Calu3 (cell line): Measurements from ENCODE around the gene ZNF335. TPM values are rescaled to one million over a fixed set of nuclear protein-coding genes. Genes with fewer than 3 reads are reported as not detected.

Experiments
- BruUV-seq: library from RNA; stranded (reverse); fragments of 400-500 nt; replicated peaks from 2 replicates; lab custom pipeline; 2021; lab: Mats Ljungman, UMichigan
- CTCF ChIA-PET: fragments of 300-600 bp; sonication (Branson Sonifier 250); formaldehyde crosslinking; loops from one replicate; lab custom pipeline; 2022; ENCODE audit warnings: antibody characterized with exemption; lab: Charles Lee
- DNase-seq: peaks from one replicate; pipeline ENCODE4 v3.0.0; 2022
- H3K27ac Mint-ChIP-seq: one replicate; pipeline ENCODE4 v1.8.0; 2022; ENCODE audit warnings: mixed read lengths; ENCODE audit not compliant: unreplicated experiment
- H3K27me3 Mint-ChIP-seq: one replicate; pipeline ENCODE4 v1.8.0; 2022; ENCODE audit warnings: mixed read lengths; ENCODE audit not compliant: unreplicated experiment
- H3K36me3 Mint-ChIP-seq: one replicate; pipeline ENCODE4 v1.8.0; 2022; ENCODE audit warnings: mild to moderate bottlenecking, moderate library complexity, mixed read lengths; ENCODE audit not compliant: insufficient read depth, unreplicated experiment
- H3K4me1 Mint-ChIP-seq: one replicate; pipeline ENCODE4 v1.8.0; 2022; ENCODE audit warnings: mild to moderate bottlenecking, low read depth, mixed read lengths; ENCODE audit not compliant: unreplicated experiment
- H3K4me3 Mint-ChIP-seq: one replicate; pipeline ENCODE4 v1.8.0; 2022; ENCODE audit warnings: mild to moderate bottlenecking, low read depth, moderate library complexity, mixed read lengths; ENCODE audit not compliant: unreplicated experiment
- H3K9me3 Mint-ChIP-seq: one replicate; pipeline ENCODE4 v1.8.0; 2022; ENCODE audit warnings: low read depth, mixed read lengths; ENCODE audit not compliant: unreplicated experiment
- intact Hi-C: fragments of 100-400 bp; cut with micrococcal nuclease; formaldehyde crosslinking; loops from one replicate; pipeline ENCODE4 v1.10.0; 2022; ENCODE audit not compliant: unreplicated experiment
- total RNA-seq: library from RNA; stranded (reverse); gene quantifications from 2 replicates; pipeline ENCODE4 v1.2.3, GENCODE V29; 2022
- TF ChIP-seq, protein P1 (sequence below): fragments of 200-600 bp; IDR thresholded peaks from one replicate; pipeline ENCODE4 v1.8.0; 2022; ENCODE audit warnings: antibody characterized with exemption; ENCODE audit not compliant: unreplicated experiment

Gene ZNF335
- total RNA-seq, 1 experiment from 2014 or later = 31.9 TPM

DNA sequence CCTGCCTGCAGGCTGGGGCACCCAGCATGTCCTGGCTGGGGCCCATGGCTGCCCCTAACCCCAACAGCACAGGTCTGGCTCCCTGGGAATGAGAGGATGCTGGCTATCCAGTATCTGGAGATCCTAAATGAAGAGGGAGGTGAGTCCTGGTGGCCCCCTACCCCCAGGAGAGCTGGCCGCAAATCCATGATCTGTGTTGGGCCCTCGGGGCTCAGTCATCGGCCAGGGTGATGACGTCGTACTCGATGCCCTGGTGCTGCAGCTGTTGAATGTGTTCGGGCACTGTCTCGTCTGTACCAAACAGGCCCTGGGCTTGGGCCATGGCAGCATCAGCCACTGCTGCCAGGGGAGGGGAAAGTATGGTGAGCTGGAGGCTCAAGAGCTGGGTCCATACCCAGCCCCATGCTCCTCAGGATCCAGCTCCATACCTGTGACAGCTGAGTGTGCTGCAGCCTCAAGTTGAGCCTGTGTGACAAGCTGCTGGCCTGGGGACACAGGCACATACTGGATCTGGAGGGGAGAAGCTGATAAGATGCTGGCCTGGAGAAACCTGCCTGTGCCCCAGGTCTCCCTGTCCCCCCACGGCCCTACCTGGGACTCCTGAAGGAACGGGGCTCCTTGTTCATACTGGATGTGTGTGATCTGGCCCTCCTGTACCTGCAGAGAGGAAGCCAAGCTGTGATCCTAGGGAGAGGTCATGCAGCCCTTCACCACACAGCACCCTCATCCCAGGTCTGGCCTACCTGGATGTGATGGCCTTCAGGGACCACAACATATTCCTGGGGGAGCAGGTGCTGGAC is 23.1 kb downstream of the ZNF335 start:
- Mint-ChIP-seq H3K4me1 (no peaks in the 10 kb centered on the region), H3K27ac (peak overlapping the region; percentile 56), H3K9me3 (no peaks in the 10 kb centered on the region), H3K36me3 (peaks cover 84% of the 10 kb centered on the region), H3K4me3 (no peak overlapping the region), H3K27me3 (no peaks in the 10 kb centered on the region)
- CTCF ChIA-PET = interaction anchor here (0.9 to 1.5 kb wide), 2 partner anchors 16 to 21 kb away, joined by 3 to 6 read pairs; no protein-coding TSS in a partner anchor
- TSS peak; percentile 18 for BruUV-seq
- TF ChIP-seq, protein P1, sequence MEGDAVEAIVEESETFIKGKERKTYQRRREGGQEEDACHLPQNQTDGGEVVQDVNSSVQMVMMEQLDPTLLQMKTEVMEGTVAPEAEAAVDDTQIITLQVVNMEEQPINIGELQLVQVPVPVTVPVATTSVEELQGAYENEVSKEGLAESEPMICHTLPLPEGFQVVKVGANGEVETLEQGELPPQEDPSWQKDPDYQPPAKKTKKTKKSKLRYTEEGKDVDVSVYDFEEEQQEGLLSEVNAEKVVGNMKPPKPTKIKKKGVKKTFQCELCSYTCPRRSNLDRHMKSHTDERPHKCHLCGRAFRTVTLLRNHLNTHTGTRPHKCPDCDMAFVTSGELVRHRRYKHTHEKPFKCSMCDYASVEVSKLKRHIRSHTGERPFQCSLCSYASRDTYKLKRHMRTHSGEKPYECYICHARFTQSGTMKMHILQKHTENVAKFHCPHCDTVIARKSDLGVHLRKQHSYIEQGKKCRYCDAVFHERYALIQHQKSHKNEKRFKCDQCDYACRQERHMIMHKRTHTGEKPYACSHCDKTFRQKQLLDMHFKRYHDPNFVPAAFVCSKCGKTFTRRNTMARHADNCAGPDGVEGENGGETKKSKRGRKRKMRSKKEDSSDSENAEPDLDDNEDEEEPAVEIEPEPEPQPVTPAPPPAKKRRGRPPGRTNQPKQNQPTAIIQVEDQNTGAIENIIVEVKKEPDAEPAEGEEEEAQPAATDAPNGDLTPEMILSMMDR = no peak
- DNase-seq = no peak
- intact Hi-C loops = no loop called here

DNA sequence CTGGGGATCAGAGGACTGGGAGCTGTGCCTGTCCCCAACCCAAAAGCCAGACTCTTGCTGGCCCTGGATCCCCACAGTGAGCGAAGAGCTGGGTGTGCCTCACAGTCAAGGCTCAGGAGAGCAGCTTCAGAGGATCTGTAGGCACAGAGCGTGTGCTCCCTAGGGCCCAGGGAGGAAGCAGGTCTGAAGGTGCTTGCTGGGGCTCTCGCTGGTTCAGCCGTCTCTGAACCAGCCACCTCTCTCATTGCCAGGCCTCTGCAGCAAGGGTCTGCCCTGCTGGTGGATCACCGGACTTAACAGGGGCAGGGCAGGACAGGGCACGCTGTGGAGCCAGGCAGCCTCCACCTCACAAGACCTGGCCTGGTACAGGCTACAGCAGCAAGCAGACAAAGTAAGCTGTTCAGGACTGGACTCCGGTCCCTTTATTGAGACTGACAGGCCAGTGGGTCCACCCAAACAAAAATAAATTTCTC is 23.7 kb downstream of the ZNF335 start:
- no peak overlapping the region for H3K4me3 Mint-ChIP-seq
- H3K27ac Mint-ChIP-seq = no peak overlapping the region
- peaks cover 87% of the 10 kb centered on the region for H3K36me3 Mint-ChIP-seq
- CTCF ChIA-PET = interaction anchor here (0.9 to 1.5 kb wide), 2 partner anchors 17 to 21 kb away, joined by 3 to 6 read pairs; no protein-coding TSS in a partner anchor
- H3K27me3 Mint-ChIP-seq = no peaks in the 10 kb centered on the region
- intact Hi-C loops = no loop called here
- H3K9me3 Mint-ChIP-seq = no peaks in the 10 kb centered on the region
- TF ChIP-seq, protein P1 = no peak
- BruUV-seq = no TSS peak
- H3K4me1 Mint-ChIP-seq = no peaks in the 10 kb centered on the region
- no peak for DNase-seq

DNA sequence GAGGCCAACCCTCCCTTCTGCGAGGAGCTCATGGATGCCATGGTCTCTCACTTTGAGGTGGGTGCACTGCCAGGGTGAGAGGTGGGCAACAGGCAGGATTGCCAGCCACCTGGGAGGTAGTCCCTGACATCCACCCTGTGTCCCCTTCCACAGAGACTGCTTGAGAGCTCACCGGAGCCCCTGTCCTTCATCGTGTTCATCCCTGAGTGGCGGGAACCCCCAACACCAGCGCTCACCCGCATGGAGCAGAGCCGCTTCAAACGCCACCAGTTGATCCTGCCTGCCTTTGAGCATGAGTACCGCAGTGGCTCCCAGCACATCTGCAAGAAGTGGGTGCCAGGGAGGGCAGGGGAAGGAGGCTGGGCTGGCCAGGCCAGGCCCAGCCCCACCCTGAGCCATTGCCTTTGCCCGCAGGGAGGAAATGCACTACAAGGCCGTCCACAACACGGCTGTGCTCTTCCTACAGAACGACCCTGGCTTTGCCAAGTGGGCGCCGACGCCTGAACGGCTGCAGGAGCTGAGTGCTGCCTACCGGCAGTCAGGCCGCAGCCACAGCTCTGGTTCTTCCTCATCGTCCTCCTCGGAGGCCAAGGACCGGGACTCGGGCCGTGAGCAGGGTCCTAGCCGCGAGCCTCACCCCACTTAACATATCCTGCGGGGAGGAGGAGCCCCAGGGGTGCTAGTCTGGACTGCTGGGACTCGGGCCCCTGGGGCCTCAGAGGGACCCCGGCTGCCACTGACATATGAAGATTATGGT is 24.7 kb downstream of the ZNF335 start:
- TF ChIP-seq, protein P1 = no peak
- Mint-ChIP-seq H3K9me3 (no peaks in the 10 kb centered on the region), H3K36me3 (peaks cover 95% of the 10 kb centered on the region), H3K27me3 (no peaks in the 10 kb centered on the region), H3K4me1 (no peaks in the 10 kb centered on the region), H3K4me3 (no peak overlapping the region), H3K27ac (no peak overlapping the region)
- CTCF ChIA-PET = interaction anchor here (1.1 kb wide), 1 partner anchor 14 kb away, joined by 3 read pairs; no protein-coding TSS in a partner anchor
- no TSS peak for BruUV-seq
- intact Hi-C loops = no loop called here
- DNase-seq = no peak

DNA sequence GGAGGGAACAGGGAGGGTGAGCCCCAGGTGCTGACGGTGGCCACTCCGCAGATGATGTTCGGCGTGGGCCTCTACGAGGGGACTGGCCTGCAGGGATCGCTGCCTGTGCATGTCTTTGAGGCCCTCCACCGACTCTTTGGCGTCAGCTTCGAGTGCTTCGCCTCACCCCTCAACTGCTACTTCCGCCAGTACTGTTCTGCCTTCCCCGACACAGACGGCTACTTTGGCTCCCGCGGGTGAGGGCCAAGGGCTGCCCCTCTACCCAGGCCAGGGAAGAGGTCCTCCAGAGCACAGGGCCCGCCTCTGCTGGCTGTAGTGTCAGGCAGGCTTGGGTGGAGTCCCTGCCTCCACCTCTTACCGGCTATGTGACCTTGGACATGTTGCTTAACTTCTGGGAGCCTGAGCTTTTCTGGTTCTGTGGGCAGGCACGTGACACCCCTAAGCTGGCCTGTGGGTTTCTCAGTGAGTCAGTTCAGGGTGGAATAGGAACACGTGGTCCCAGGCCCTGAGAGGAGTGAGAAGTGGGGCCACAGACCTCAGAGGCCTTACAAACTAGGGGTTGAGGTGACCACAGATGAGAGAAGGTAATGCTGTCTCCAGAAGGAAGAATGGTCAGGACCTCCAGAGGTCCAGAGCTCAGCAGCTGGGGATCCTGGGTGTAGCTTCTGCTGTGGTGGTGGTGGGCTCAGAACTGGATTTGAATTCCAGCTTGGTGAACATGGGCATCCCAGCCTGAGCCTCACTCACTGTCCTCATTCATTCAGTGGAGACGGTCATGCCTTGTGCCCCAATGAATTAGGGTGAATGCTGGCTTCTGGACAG is 25.6 kb downstream of the ZNF335 start:
- CTCF ChIA-PET = interaction anchor here (1.1 kb wide), 1 partner anchor 13 kb away, joined by 3 read pairs; no protein-coding TSS in a partner anchor
- DNase-seq = no peak
- Mint-ChIP-seq H3K9me3 (no peaks in the 10 kb centered on the region), H3K4me3 (no peak overlapping the region), H3K27me3 (no peaks in the 10 kb centered on the region), H3K4me1 (no peaks in the 10 kb centered on the region), H3K36me3 (peaks cover 94% of the 10 kb centered on the region), H3K27ac (no peak overlapping the region)
- TF ChIP-seq, protein P1 = no peak
- BruUV-seq = no TSS peak
- intact Hi-C loops = no loop called here
